ENCODE results near the gene ZNF684. TPM values are rescaled to one million over a fixed set of nuclear protein-coding genes. Genes with fewer than 3 reads are reported as not detected.

Gene ZNF684
- total and polyA plus RNA-seq, 9 of the 15 experiments (the other 6 are each of a cell fraction or from before 2014, with no cell fraction given): 4.8 to 8.8 (median 5.5) TPM

DNA sequence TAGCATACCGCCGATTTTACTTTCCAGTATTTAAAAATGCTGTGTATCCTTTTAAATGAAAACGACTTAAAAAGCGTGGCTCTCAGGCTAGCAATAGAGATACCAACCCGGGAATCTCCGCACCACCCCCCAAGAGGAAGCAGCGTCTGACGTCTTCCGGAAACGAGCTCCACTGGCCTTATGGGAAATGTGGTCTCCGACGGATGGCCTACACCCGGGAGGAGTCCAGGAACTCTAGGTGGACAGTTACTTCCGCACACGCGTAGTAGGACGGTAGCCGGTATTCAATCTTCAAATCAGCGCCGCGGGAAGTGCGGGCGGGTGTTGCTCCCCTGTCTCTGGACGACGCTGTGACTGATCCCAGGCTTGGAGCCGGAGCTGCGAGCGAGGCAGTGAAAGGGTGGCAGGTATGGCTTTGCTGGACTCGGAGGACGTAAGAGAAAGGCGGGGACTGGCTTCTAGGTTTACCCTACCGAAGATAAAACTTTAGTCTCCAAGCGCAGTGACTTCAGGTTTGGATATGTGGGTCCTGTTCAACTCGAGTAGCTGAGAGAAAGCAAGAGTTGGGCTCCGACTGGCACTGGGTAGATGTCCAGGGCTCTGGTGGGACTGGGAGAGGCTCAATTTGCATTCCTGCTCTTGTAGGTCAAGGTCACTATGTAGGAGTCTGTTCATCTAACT lies at the start of gene ZNF684 (continued):
- TF ChIP-seq PCBP1 (IDR thresholded peaks at IDR 0.05; ENCODE audit: low read depth, low read length, poor library complexity, severe bottlenecking) (no peak), STAT5A (IDR thresholded peaks at IDR 0.05; ENCODE audit: borderline replicate concordance, low read length) (no peak), PTRF (tag; IDR thresholded peaks at IDR 0.05) (no peak), HNRNPL (IDR thresholded peaks at IDR 0.05; ENCODE audit: low read depth, low read length) (no peak), KHSRP (IDR thresholded peaks at IDR 0.05) (no peak), TARDBP (IDR thresholded peaks at IDR 0.05) (no peak), SMARCA4 (IDR thresholded peaks at IDR 0.05) (no peak), BRD4 (IDR thresholded peaks at IDR 0.05) (no peak), STAG1 (CRISPR knock-in tag; IDR thresholded peaks at IDR 0.05; ENCODE audit: borderline replicate concordance) (no peak), BMI1 (IDR thresholded peaks at IDR 0.05; ENCODE audit: low read length) (no peak), NELFE (IDR thresholded peaks at IDR 0.05; ENCODE audit: insufficient read depth, insufficient read length) (no peak), ZNF224 (CRISPR knock-in tag; IDR thresholded peaks at IDR 0.05) (no peak), SMARCE1 (IDR thresholded peaks at IDR 0.05) (no peak), ZNF77 (CRISPR knock-in tag; IDR thresholded peaks at IDR 0.05) (no peak), HNRNPLL (IDR thresholded peaks at IDR 0.05; ENCODE audit: low read depth, low read length, poor library complexity, severe bottlenecking) (peak; percentile 73), HDAC1 (IDR thresholded peaks at IDR 0.05) (peak in 1 of 2 experiments; percentile 73; a peak in 2 of 4 replicates), ZNF592 (IDR thresholded peaks at IDR 0.05) (no peak), CSDE1 (IDR thresholded peaks at IDR 0.05) (no peak)
- TF ChIP-seq, protein P1, sequence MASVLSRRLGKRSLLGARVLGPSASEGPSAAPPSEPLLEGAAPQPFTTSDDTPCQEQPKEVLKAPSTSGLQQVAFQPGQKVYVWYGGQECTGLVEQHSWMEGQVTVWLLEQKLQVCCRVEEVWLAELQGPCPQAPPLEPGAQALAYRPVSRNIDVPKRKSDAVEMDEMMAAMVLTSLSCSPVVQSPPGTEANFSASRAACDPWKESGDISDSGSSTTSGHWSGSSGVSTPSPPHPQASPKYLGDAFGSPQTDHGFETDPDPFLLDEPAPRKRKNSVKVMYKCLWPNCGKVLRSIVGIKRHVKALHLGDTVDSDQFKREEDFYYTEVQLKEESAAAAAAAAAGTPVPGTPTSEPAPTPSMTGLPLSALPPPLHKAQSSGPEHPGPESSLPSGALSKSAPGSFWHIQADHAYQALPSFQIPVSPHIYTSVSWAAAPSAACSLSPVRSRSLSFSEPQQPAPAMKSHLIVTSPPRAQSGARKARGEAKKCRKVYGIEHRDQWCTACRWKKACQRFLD (CRISPR knock-in tag; IDR thresholded peaks at IDR 0.05): peak; percentile 77; the same call in 1 of the 2 replicates
- TF ChIP-seq, protein P2, sequence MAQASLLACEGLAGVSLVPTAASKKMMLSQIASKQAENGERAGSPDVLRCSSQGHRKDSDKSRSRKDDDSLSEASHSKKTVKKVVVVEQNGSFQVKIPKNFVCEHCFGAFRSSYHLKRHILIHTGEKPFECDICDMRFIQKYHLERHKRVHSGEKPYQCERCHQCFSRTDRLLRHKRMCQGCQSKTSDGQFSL (CRISPR knock-in tag; IDR thresholded peaks at IDR 0.05): 0 out of 2 replicates have a peak, but pooled peaks have one; percentile 53
- TF ChIP-seq, protein P2 (tag; IDR thresholded peaks at IDR 0.05): peak in 1 of 2 experiments; percentile 86; a peak in 2 of 4 replicates

Measured in K562 (cell line).